ENCODE data around the gene PDSS2. TPM values are rescaled to one million over a fixed set of nuclear protein-coding genes. Genes with fewer than 3 reads are reported as not detected.

PDSS2 gene
- total RNA-seq (ENCODE audit: low replicate concordance): 6.4 and 8.4 TPM in 2 replicates

DNA sequence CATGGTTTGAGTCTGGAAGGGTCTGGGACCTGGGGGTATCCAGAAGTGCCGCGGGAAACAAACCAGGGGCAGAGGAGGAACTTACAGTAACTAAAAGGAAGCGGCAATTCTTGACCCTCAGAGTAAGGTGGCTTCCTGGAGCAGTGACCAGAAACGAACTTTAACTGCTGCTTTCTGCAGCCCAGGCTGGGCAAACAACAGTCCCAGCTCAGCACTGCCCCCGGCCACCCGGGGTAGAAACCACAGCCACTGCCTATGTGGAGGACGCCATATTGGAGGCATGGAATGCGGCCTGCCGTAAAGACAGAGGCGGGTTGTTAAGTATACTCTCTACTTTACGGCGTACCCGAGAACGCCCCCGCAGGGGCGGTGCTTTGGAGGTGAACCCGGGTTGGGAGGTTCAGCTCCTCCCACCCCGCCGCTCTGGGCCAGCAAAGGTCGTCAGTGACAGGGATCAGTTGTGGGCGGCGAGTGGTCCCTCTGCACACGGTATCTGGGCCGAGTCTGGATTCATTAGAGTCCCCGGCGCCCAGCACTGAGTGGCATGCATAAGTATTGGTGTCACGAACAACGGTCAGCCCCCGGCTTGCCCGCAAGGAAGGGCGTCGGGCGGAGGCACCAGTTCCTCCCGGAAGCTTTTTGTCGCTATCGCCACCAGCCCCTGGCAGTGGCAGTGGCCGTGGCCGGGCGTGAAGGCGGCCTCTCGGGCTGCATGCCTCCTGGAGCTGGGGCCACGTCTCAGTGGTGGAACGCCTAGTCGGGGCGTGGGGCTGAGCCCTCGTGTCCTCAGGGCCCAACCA is at the start of gene PDSS2:
PDSS2 (minus strand) TSS at position 282 of the 800 bp plus-strand sequence; CDS start at position 3, 279 bp downstream.

GRCh38 chr6:107489636-107490565 is 30.5 kb upstream of the PDSS2 start, which contains the start of gene SOBP:
TSS of gene SOBP (plus strand) at chr6:107490117. CDS start at chr6:107490617, 500 bp downstream.

GRCh38 chr6:107114926-107115694 is 344.3 kb downstream of the PDSS2 start, which contains the start of gene BEND3:
TSS of gene BEND3 (minus strand) at chr6:107115515. CDS start at chr6:107099285, 16,230 bp downstream.

Other genes with a start within 250 kb of the PDSS2 start
- 1.4 and 2.2 TPM in 2 replicates for gene SOBP, start 30.6 kb upstream of the PDSS2 start, total RNA-seq (ENCODE audit: low replicate concordance)

Data from smooth muscle cell of the coronary artery (primary cell).